Fibroblast of skin of left quadriceps (primary cell): Measurements from ENCODE around the gene CYP27A1.

Source experiments
- DNase-seq, 2 experiments: peaks; one replicate each; pipeline ENCODE4 v3.0.0-alpha.2; 2013; ENCODE audit warnings: low read depth in 2 of 2

Gene CYP27A1

GRCh38 chr2:218811382-218811781 is 29.4 kb downstream of the CYP27A1 start:
- no peak for DNase-seq

GRCh38 chr2:218812096-218812815 is 30.3 kb downstream of the CYP27A1 start:
- DNase-seq, result no peak

- DNase-seq, result no peak
These were observed 30.9 kb downstream of the CYP27A1 start for GRCh38 chr2:218812861-218813260.

DNA sequence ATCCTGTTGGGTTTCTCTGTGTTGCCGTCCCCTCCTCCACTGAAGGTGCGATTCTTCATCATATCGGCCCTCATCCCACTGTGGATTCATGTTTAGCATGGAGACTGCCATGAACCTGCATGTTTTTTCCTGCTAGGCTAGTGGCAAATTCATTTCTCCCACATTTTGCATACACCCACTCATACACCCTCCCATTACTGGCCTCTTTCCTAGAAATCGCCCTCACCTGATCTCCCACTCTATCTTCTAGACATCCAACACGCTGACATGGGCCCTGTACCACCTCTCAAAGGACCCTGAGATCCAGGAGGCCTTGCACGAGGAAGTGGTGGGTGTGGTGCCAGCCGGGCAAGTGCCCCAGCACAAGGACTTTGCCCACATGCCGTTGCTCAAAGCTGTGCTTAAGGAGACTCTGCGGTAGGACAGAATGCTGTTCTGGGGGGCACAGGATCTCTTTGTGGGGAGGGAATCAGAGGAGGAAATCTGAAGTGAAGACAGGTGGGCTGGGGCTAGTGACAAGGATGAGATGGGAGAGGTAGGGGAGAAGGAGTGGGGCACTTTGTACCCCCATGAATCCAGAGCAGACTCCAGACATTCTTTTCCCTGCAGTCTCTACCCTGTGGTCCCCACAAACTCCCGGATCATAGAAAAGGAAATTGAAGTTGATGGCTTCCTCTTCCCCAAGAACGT is 32.0 kb downstream of the CYP27A1 start:
- DNase-seq, result no peak

DNA sequence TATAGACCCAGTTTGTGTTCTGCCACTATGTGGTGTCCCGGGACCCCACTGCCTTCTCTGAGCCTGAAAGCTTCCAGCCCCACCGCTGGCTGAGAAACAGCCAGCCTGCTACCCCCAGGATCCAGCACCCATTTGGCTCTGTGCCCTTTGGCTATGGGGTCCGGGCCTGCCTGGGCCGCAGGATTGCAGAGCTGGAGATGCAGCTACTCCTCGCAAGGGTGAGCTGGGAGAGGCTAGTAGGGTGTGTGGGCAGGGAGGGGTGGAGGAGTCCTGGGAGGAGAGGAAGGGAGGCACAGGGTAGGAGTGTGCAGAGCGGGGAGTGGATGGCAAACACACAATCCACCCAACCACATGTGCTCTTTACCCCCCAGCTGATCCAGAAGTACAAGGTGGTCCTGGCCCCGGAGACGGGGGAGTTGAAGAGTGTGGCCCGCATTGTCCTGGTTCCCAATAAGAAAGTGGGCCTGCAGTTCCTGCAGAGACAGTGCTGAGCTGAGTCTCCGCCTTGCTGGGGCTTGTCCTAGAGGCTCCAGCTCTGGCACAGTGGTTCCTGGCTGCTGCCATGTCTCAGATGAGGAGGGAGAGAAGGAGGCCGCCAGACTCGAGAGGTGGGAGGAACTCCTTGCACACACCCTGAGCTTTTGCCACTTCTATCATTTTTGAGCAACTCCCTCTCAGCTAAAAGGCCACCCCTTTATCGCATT is 32.7 kb downstream of the CYP27A1 start:
- no peak for DNase-seq

GRCh38 chr2:218815244-218815637 is 33.3 kb downstream of the CYP27A1 start:
- DNase-seq, result no peak

GRCh38 chr2:218815649-218816048 is 33.7 kb downstream of the CYP27A1 start:
- no peak for DNase-seq

DNA sequence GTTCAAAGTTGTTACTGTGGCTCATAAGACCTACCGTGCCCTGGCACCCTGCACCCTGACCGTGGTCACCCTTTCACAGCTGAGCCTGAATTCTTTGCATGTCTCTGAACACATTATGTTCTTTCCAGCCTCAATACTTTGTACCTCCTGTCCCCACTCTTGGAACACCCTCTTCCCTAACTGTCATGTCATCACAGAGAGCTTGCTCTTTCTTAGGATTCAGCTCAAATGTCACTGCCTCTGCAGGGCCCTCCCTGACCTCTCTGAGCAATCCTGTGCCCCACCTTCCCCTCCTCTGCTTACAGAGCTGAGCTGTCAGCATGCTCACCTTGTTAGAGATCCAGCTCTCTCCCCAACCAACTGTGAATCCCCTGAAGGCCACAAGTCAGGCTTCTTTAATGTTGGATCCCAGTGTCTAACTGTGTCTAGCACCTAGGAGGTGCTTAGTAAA is 34.6 kb downstream of the CYP27A1 start:
- no peak for DNase-seq

GRCh38 chr2:218819093-218819492 is 37.1 kb downstream of the CYP27A1 start:
- no peak for DNase-seq

- DNase-seq, result no peak
These were observed 38.9 kb downstream of the CYP27A1 start for GRCh38 chr2:218820746-218821369.

GRCh38 chr2:218821605-218822211 is 39.8 kb downstream of the CYP27A1 start:
- no peak for DNase-seq

GRCh38 chr2:218822622-218823021 is 40.7 kb downstream of the CYP27A1 start:
- no peak for DNase-seq

- no peak for DNase-seq
These were observed 41.4 kb downstream of the CYP27A1 start for GRCh38 chr2:218823196-218823855.

DNA sequence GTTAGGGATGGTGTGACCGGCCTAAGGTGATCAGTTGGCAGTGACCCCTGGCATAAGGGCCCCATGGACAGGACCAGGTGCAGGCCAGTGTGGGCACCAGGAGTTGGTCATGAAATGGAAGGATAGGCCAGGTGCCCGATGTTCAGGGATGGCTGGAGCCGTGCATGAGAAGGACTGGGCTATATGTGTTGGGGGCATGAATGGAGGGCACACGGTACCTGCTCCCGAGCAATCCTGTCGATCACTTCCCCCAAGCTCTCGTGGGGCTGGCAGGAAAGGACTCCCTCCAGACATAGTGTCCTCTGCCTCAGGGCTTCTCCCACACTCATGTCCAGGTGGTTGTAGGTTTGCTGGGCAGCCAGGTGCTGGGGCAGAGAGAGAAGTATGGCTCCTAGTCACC is 42.1 kb downstream of the CYP27A1 start:
- DNase-seq, result no peak

DNA sequence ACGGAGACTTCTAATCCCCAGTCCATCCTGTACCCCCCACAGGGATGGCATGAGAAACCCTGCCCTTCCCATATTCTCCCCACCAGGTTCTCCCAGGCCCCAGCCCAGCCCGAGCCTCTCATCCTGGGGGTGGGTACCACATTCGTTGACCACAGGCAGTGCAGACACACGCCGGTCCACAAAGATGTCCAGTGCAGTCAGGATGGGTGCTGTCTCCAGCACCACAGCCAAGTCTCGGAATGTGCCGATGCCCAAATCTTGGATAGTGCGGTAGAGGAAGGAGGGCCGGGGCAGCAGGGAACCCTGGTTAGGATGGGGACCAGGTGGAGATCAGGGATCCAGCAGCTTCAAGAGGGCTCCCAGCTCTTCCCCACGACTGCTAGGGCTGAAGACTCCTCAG is 44.8 kb downstream of the CYP27A1 start:
- no peak for DNase-seq

DNA sequence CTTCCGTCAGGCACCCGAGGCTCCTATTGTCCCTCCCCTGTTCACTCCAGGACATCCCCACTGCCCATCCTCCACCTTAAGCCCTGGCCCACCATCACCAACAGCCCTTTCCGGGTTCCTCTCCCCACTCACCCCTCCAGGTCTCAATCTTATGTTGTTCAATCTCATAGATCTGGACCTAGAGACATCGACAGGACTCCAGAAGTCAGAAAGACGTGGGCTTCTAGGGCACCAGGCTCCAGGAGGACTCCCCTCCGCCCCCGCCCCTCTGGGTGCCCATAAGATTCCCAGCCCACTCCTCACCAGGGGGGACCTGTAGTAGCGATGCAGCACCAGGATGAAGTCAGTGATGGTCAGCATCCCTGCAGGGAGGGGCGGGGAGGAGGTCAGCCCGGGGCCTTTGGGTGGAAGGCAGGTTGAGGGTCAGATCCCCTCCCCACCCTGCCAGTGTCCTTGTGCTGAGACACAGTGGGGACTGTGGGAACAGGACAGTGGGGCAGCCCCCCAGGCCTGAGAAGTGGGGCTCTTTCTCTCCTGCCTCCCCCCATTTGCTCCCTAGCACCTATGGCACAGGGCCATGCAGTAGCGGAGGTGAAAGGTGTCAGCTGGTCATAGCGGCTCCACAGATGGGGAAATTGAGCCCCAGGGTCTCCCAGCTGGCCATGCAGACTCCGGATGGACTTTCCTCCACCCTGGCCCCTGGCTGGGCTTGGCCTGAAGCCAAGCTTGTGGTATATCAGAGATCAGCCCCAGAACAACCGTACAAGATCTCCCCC is 45.9 kb downstream of the CYP27A1 start:
- DNase-seq, result no peak

DNA sequence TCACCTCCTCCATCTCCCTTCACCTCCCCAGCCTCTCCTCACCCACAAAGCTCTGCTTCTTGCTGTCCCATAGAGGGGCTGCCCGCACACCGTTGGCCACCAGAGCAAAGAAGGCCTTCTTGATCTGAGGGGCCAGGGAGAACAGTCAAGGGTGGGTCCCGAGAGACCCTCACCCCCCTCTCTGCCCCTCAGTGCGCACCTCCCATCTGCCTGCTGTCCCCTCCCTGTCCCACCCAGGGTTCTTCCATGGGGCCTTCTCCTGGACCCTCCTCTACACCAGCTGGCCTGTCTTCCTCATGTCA is 46.5 kb downstream of the CYP27A1 start:
- DNase-seq, result no peak

DNA sequence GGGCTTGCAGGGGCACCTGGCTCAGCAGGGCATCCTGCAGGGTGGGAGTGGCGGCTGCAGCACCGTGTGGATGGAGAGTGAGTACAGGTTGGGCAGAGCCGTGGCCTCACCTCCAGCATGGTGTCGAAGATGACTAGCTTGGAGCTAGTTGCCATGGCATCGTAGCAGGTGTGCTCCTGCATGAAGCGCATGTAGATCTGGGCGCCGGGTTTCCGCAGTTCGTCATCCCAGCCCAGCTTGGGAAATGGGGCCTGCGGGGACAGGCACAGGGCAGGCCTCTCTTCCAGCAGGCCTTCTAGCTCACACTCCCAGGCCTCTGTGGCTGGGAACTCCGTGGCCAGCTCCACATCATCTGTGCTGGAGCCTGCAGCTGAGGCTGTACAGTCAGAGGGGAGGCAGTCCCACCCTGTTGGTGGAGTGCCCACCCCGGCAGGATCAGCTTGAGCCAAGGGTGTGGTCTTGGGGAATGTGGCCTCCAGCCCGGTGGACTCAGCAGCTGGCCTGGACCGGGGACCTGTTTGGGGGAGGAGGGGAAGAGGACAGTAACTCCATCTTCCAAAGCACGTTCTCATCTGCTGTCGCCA is 48.0 kb downstream of the CYP27A1 start:
- no peak for DNase-seq

DNA sequence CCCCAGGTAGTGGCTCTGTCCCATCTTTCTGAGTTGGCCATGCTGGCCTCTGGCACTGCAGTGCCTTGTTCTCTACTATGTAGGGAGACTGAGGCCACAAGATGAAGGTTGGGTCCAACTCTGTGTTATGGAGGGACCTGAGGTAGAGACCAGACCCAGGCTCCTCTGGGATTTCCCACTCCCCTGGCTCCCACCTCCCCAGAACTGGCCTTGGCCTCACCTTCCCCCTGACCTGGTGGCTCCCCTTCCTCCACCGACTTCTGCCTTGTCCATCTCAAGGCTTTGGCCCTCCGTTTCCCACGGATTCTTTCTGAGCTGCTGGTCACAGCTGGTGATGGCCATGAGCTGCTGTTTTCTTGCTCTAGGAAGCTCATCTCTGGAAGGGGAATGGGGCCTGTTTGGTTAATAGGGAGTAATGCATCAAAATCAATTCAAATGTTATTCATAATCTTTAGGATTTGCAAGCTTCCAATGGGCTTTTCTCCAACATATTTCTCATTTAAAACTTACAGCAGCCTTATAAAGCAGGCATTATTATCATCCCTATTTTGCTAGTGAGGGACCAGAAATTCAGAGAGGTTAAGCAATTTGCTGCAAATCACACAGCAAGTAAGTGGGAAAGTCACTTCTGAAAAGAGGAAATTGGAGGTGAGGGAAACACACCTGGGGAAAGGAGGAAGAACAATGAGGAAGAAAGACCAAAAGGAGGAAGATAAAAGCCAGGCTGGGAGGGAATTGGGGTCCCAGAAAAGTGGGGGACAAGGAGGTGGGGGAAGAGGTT is 48.8 kb downstream of the CYP27A1 start:
- no peak for DNase-seq
